CD4-positive, alpha-beta memory T cell (primary cell): ENCODE measurements around the gene TCF7L2. TPM values are rescaled to one million over a fixed set of nuclear protein-coding genes. Genes with fewer than 3 reads are reported as not detected.

Experiments
- CTCF ChIA-PET: fragments of 350-600 bp; sonication (Branson Sonifier 250); formaldehyde crosslinking; loops from one replicate; lab custom pipeline; 2021; ENCODE audit warnings: inconsistent platforms; ENCODE audit not compliant: partially characterized antibody; lab: Charles Lee
- POLR2A ChIA-PET: fragments of 350-600 bp; sonication (Branson Sonifier 250); formaldehyde crosslinking; loops from one replicate; lab custom pipeline; 2021; ENCODE audit not compliant: partially characterized antibody; lab: Charles Lee
- DNase-seq, 5 donors: peaks; one replicate each; pipeline versions ENCODE4 v3.0.0 to v3.0.0-alpha.2; 2020 to 2022; ENCODE audit warnings: mixed read lengths in 1 of 5
- H3K27ac ChIP-seq: one replicate; pipeline ENCODE4 v1.7.0; 2013; ENCODE audit warnings: low read depth, low read length
- H3K27me3 ChIP-seq: 2 replicates; pipeline ENCODE4 v1.7.0; 2013; ENCODE audit warnings: mild to moderate bottlenecking, low read length, moderate library complexity; ENCODE audit not compliant: insufficient read depth
- H3K36me3 ChIP-seq: 2 replicates; pipeline ENCODE4 v1.7.0; 2013; ENCODE audit warnings: mild to moderate bottlenecking, low read length, moderate library complexity; ENCODE audit not compliant: insufficient read depth
- H3K4me1 ChIP-seq: 2 replicates; pipeline ENCODE4 v1.7.0; 2013; ENCODE audit warnings: mild to moderate bottlenecking, low read length, moderate library complexity; ENCODE audit not compliant: insufficient read depth
- H3K4me3 ChIP-seq, 2 donors: one replicate each; pipeline ENCODE4 v1.7.0; 2013; ENCODE audit warnings: low read length in 2 of 2, mild to moderate bottlenecking in 1 of 2
- H3K9me3 ChIP-seq, 2 donors: one replicate each; pipeline ENCODE4 v1.7.0; 2013; ENCODE audit warnings: low read length in 2 of 2, control low read depth in 1 of 2; ENCODE audit not compliant: control insufficient read depth in 1 of 2
- H3K27ac Mint-ChIP-seq, 7 donors: one replicate each; pipeline ENCODE4 v1.8.0; 2020 to 2021; ENCODE audit warnings: mixed read lengths in 7 of 7, mild to moderate bottlenecking in 6 of 7, inconsistent platforms in 3 of 7, moderate library complexity in 3 of 7
- H3K27me3 Mint-ChIP-seq, 2 donors: one replicate each; pipeline ENCODE4 v1.8.0; 2020 to 2021; ENCODE audit warnings: mixed read lengths in 2 of 2
- H3K36me3 Mint-ChIP-seq, 2 donors: one replicate each; pipeline ENCODE4 v1.8.0; 2020 to 2021; ENCODE audit warnings: mixed read lengths in 2 of 2, inconsistent platforms in 1 of 2, mild to moderate bottlenecking in 1 of 2
- H3K4me1 Mint-ChIP-seq, 4 donors: one replicate each; pipeline ENCODE4 v1.8.0; 2020 to 2021; ENCODE audit warnings: mixed read lengths in 4 of 4, mild to moderate bottlenecking in 1 of 4
- H3K4me3 Mint-ChIP-seq, 8 donors: one replicate each; pipeline ENCODE4 v1.8.0; 2020 to 2021; ENCODE audit warnings: mixed read lengths in 8 of 8, mild to moderate bottlenecking in 7 of 8, moderate library complexity in 6 of 8, inconsistent platforms in 3 of 8
- H3K9me3 Mint-ChIP-seq, 8 donors: one replicate each; pipeline ENCODE4 v1.8.0; 2020 to 2021; ENCODE audit warnings: mixed read lengths in 8 of 8, mild to moderate bottlenecking in 5 of 8, inconsistent platforms in 3 of 8, moderate library complexity in 1 of 8
- intact Hi-C: fragments of 100-400 bp; cut with micrococcal nuclease; formaldehyde crosslinking; loops from one replicate; pipeline ENCODE4 v1.15.1; 2023
- polyA plus RNA-seq, 2 donors: library from polyadenylated mRNA; unstranded; fragments of 300-500 nt; fragmentation: Illumina TruSeq; gene quantifications; one replicate each; pipeline ENCODE4 v1.2.3, GENCODE V29; 2021
- total RNA-seq, 2 experiments: library from RNA; stranded (reverse); gene quantifications; one replicate each; pipeline ENCODE4 v1.2.3, GENCODE V29; 2021

The TCF7L2 gene
- total and polyA plus RNA-seq, 4 experiments from 2014 or later, result 0.16 to 3.2 (median 1.8) TPM

DNA sequence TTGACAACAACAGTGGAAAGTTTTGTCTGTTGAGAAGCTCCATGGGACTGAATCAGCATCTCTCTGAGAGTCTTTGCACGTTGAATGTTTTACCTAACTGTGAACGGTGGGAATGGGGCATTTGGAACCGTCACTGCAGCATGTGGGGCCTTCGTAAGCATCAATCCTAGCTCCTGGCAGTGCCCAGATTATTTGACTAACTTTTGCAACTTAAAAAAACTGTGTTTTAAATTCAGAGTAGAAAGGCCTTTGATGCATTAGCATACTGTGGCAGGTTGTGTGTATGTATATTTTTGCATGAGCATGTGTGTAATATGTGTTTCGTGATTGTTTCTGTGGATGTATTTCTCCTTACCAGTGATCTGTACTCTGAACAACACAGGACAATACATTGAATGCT, 194.5 kb downstream of the TCF7L2 start:
- H3K27ac Mint-ChIP-seq, result no peak overlapping the region
- peaks cover 0 to 1% (median 0%) of the 10 kb centered on the region in 8 donors for H3K9me3 Mint-ChIP-seq
- CTCF ChIA-PET, result interaction anchor here (1.5 kb wide), 1 partner anchor 20 kb away, joined by 5 read pairs; no protein-coding TSS in a partner anchor
- no peaks in the 10 kb centered on the region for H3K4me1 ChIP-seq
- H3K27ac ChIP-seq, result no peak overlapping the region
- POLR2A ChIA-PET, result no interaction called here
- no peaks in the 10 kb centered on the region for H3K36me3 ChIP-seq
- H3K4me3 Mint-ChIP-seq, result no peak overlapping the region
- no peaks in the 10 kb centered on the region for H3K27me3 ChIP-seq
- no peak overlapping the region for H3K4me3 ChIP-seq
- H3K9me3 ChIP-seq, result no peaks in the 10 kb centered on the region
- intact Hi-C loops, result no loop called here
- peaks cover 4 to 10% of the 10 kb centered on the region in 2 donors for H3K36me3 Mint-ChIP-seq
- no peaks in the 10 kb centered on the region for H3K4me1 Mint-ChIP-seq
- no peak for DNase-seq
- no peaks in the 10 kb centered on the region for H3K27me3 Mint-ChIP-seq

DNA sequence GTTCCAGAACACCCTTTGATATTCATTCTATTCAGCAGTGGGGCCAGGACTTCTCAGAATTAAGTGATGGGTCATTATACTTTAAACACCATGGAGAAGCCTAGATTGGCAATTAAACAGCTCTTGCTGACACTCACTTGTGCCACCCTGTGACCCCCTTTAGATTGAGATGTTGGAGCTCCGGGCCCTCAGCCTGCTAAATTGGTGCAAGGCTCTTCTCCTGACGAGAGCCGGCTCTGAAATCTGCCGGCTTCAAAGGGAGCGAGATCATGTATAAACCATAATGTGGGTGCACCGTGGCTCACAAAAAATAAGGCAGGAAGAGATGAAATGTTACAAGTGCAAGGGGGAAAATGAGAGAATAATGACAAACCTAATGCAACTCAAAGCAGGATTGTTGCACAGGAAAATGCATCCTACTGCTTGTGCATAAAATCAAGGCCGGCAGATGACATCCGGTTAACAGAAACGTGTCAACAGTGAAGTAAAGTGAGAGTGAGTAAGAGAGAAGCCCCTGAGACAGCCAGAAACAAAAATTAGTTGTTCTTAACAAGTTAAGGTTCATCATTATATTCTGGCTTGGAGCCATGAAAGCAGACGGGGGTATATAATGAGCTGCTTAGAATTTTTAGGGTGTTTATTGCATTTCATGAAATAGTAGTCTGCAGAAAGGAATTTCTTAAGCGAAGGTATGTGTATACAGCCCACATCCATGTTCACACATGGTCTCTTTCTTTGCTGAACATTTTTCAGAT, 198.2 kb downstream of the TCF7L2 start:
- H3K27me3 ChIP-seq, result no peaks in the 10 kb centered on the region
- intact Hi-C loops, result no loop called here
- Mint-ChIP-seq H3K36me3 (peaks cover 14 to 25% of the 10 kb centered on the region in 2 donors), H3K4me3 (no peak overlapping the region), H3K27me3 (no peaks in the 10 kb centered on the region), H3K4me1 (no peaks in the 10 kb centered on the region), H3K27ac (no peak overlapping the region), H3K9me3 (peaks cover 0 to 1% (median 0%) of the 10 kb centered on the region in 8 donors)
- H3K4me3 ChIP-seq, result no peak overlapping the region
- DNase-seq, result no peak
- H3K4me1 ChIP-seq, result no peaks in the 10 kb centered on the region
- POLR2A ChIA-PET, result no interaction called here
- no peak overlapping the region for H3K27ac ChIP-seq
- no peaks in the 10 kb centered on the region for H3K9me3 ChIP-seq
- CTCF ChIA-PET, result interaction anchor here (1.5 kb wide), 1 partner anchor 21 kb away, joined by 3 read pairs; no protein-coding TSS in a partner anchor
- H3K36me3 ChIP-seq, result no peaks in the 10 kb centered on the region

DNA sequence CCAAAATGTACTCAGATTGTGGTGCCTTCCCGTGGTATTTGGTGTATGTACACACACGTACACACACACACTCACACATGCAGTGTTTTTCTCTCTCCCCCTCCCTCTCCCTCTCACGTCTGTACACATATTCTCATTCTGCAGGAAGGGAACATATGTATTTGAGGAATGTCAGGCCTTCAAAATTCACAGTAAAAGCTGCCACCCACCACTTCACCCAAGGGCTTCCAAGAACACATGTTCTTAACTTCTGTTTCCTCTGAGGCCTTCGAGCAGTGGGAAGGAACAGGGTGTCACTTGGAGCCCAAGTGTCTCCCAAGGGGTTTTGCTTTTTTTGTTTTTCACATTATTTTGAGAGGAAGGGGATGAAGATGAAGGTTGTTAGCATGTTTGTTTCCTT, 198.9 kb downstream of the TCF7L2 start:
- H3K36me3 ChIP-seq, result no peaks in the 10 kb centered on the region
- Mint-ChIP-seq H3K4me3 (no peak overlapping the region), H3K36me3 (peaks cover 15 to 23% of the 10 kb centered on the region in 2 donors), H3K27me3 (no peaks in the 10 kb centered on the region), H3K4me1 (no peaks in the 10 kb centered on the region), H3K27ac (no peak overlapping the region), H3K9me3 (no peaks in the 10 kb centered on the region)
- H3K9me3 ChIP-seq, result no peaks in the 10 kb centered on the region
- H3K27ac ChIP-seq, result no peak overlapping the region
- POLR2A ChIA-PET, result no interaction called here
- intact Hi-C loops, result no loop called here
- no peaks in the 10 kb centered on the region for H3K4me1 ChIP-seq
- CTCF ChIA-PET, result no interaction called here
- H3K27me3 ChIP-seq, result no peaks in the 10 kb centered on the region
- DNase-seq, result no peak
- no peak overlapping the region for H3K4me3 ChIP-seq

- Mint-ChIP-seq H3K36me3 (peaks cover 15 to 27% of the 10 kb centered on the region in 2 donors), H3K27me3 (no peaks in the 10 kb centered on the region), H3K9me3 (peaks cover 0 to 3% (median 0%) of the 10 kb centered on the region in 8 donors), H3K27ac (no peak overlapping the region), H3K4me3 (no peak overlapping the region), H3K4me1 (no peaks in the 10 kb centered on the region)
- ChIA-PET POLR2A (no interaction called here), CTCF (no interaction called here)
- H3K4me3 ChIP-seq, result no peak overlapping the region
- intact Hi-C loops, result no loop called here
- DNase-seq, result no peak
- no peaks in the 10 kb centered on the region for H3K36me3 ChIP-seq
- no peaks in the 10 kb centered on the region for H3K27me3 ChIP-seq
- no peaks in the 10 kb centered on the region for H3K9me3 ChIP-seq
- H3K4me1 ChIP-seq, result no peaks in the 10 kb centered on the region
- H3K27ac ChIP-seq, result no peak overlapping the region
These were observed 199.6 kb downstream of the TCF7L2 start for GRCh38 chr10:113149626-113150025.

GRCh38 chr10:113151190-113151666, 201.2 kb downstream of the TCF7L2 start:
- Mint-ChIP-seq H3K27me3 (no peaks in the 10 kb centered on the region), H3K36me3 (peaks cover 13 to 27% of the 10 kb centered on the region in 2 donors), H3K4me3 (no peak overlapping the region), H3K9me3 (peaks cover 0 to 3% (median 0%) of the 10 kb centered on the region in 8 donors), H3K4me1 (no peaks in the 10 kb centered on the region), H3K27ac (no peak overlapping the region)
- no peak for DNase-seq
- intact Hi-C loops, result no loop called here
- Histone ChIP-seq H3K9me3 (no peaks in the 10 kb centered on the region), H3K27ac (no peak overlapping the region), H3K4me1 (no peaks in the 10 kb centered on the region), H3K36me3 (no peaks in the 10 kb centered on the region), H3K27me3 (no peaks in the 10 kb centered on the region), H3K4me3 (no peak overlapping the region)
- ChIA-PET CTCF (no interaction called here), POLR2A (no interaction called here)

DNA sequence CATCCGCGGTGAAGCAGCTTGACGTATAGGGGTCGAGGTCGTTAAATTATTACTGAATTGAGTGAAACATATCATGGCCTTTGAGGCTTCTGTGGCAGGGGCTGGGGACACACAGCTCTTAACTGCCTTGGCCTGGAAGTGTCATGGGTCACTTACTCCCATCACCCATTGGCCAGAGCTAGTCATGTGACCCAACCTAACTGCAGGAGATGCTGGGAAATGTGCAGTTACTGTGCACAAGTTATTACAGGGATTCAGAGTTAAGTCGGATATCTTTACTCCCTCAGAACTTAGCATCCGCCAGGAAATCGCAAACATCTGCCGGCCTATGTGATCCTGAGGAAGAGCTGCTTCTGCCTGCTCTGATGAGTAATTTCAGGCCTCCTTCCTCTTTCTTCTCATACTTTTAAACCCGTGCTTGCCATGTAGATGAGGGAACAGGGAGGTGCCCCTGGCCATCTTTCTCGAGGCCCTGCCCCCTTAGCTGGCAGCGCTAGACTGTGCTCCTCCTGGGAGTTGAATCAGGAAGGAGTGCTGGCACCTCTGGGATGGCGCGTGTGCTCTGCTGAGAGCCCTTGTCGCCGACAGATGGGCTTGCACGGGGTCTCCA, 203.6 kb downstream of the TCF7L2 start:
- no peak overlapping the region for H3K4me3 ChIP-seq
- no peaks in the 10 kb centered on the region for H3K4me1 Mint-ChIP-seq
- H3K4me1 ChIP-seq, result no peaks in the 10 kb centered on the region
- H3K36me3 ChIP-seq, result no peaks in the 10 kb centered on the region
- DNase-seq, result no peak
- intact Hi-C loops, result no loop called here
- no peaks in the 10 kb centered on the region for H3K27me3 Mint-ChIP-seq
- H3K27me3 ChIP-seq, result no peaks in the 10 kb centered on the region
- H3K4me3 Mint-ChIP-seq, result no peak overlapping the region
- no peak overlapping the region for H3K27ac Mint-ChIP-seq
- POLR2A ChIA-PET, result no interaction called here
- CTCF ChIA-PET, result no interaction called here
- peaks cover 0 to 3% (median 0%) of the 10 kb centered on the region in 8 donors for H3K9me3 Mint-ChIP-seq
- no peaks in the 10 kb centered on the region for H3K9me3 ChIP-seq
- H3K27ac ChIP-seq, result no peak overlapping the region
- H3K36me3 Mint-ChIP-seq, result peaks cover 12 to 27% of the 10 kb centered on the region in 2 donors

DNA sequence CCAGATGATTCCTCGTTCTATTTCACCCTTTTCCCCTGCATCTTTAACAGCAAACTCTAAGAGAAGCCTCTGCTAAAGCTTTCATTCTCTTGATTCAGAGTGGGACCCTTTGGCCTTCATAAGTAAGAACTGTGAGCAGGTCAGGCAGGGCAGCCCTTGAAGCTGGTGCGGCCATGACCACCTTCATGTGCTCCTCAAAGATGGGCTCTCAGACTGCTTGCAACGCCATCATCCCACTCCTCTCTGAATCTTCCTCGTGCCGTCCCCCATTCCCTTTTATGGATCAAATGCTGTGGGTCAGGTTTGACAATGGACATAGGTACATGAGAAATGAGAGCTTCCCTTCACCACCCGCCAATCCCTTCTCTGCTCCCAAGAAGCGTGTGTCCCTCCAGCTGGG, 207.4 kb downstream of the TCF7L2 start:
- DNase-seq, result no peak
- Histone ChIP-seq H3K4me3 (no peak overlapping the region), H3K27ac (no peak overlapping the region), H3K36me3 (no peaks in the 10 kb centered on the region), H3K4me1 (no peaks in the 10 kb centered on the region), H3K9me3 (no peaks in the 10 kb centered on the region), H3K27me3 (no peaks in the 10 kb centered on the region)
- intact Hi-C loops, result no loop called here
- no peaks in the 10 kb centered on the region for H3K4me1 Mint-ChIP-seq
- peaks cover 0 to 3% (median 0%) of the 10 kb centered on the region in 8 donors for H3K9me3 Mint-ChIP-seq
- POLR2A ChIA-PET, result no interaction called here
- no peak overlapping the region for H3K27ac Mint-ChIP-seq
- no peak overlapping the region for H3K4me3 Mint-ChIP-seq
- H3K36me3 Mint-ChIP-seq, result peaks cover 5 to 21% of the 10 kb centered on the region in 2 donors
- CTCF ChIA-PET, result no interaction called here
- H3K27me3 Mint-ChIP-seq, result no peaks in the 10 kb centered on the region
